CD1c-positive myeloid dendritic cell (primary cell): ENCODE data around the gene GTF2I.
"Not testable (repeated sequence)": the region's sequence is repeated elsewhere in the genome, so short reads cannot be mapped to it uniquely, and the experiment has no call there.

Source experiments
- DNase-seq: peaks from one replicate; pipeline ENCODE4 v3.0.0-alpha.2; 2016; ENCODE audit errors: extremely low spot score

GTF2I gene

GRCh38 chr7:74713567-74713966 lies 56.0 kb downstream of the GTF2I start:
- DNase-seq: no peak

GRCh38 chr7:74717889-74718288 lies 60.4 kb downstream of the GTF2I start:
- no peak for DNase-seq

GRCh38 chr7:74718336-74718735 lies 60.8 kb downstream of the GTF2I start:
- DNase-seq: no peak

GRCh38 chr7:74722153-74722552 lies 64.6 kb downstream of the GTF2I start:
- DNase-seq: no peak

- no peak for DNase-seq
Measured at GRCh38 chr7:74725840-74726239, 68.3 kb downstream of the GTF2I start.

GRCh38 chr7:74726309-74727101 lies 69.0 kb downstream of the GTF2I start:
- no peak for DNase-seq

GRCh38 chr7:74728686-74729085 lies 71.2 kb downstream of the GTF2I start:
- not testable (repeated sequence) for DNase-seq

- not testable (repeated sequence) for DNase-seq
Measured at GRCh38 chr7:74730186-74730585, 72.7 kb downstream of the GTF2I start.

GRCh38 chr7:74739974-74740703 lies 82.6 kb downstream of the GTF2I start:
- DNase-seq: not testable (repeated sequence)

- not testable (repeated sequence) for DNase-seq
Measured at GRCh38 chr7:74743936-74744557, 86.5 kb downstream of the GTF2I start.

GRCh38 chr7:74753921-74754482 lies 96.5 kb downstream of the GTF2I start:
- DNase-seq: not testable (repeated sequence)

GRCh38 chr7:74756673-74757072 lies 99.2 kb downstream of the GTF2I start:
- DNase-seq: not testable (repeated sequence)

GRCh38 chr7:74758268-74758667 lies 100.8 kb downstream of the GTF2I start:
- DNase-seq: not testable (repeated sequence)

- not testable (repeated sequence) for DNase-seq
Measured at GRCh38 chr7:74758982-74759381, 101.5 kb downstream of the GTF2I start.

GRCh38 chr7:74765205-74765918 lies 107.8 kb downstream of the GTF2I start:
- DNase-seq: not testable (repeated sequence)

- not testable (repeated sequence) for DNase-seq
Measured at GRCh38 chr7:74766509-74766908, 109.0 kb downstream of the GTF2I start.

- DNase-seq: not testable (repeated sequence)
Measured at GRCh38 chr7:74766991-74767390, 109.5 kb downstream of the GTF2I start.

- not testable (repeated sequence) for DNase-seq
Measured at GRCh38 chr7:74770062-74770461, 112.5 kb downstream of the GTF2I start.

- peak; percentile 0 for DNase-seq
Measured at GRCh38 chr7:74772093-74772492, 114.6 kb downstream of the GTF2I start.

GRCh38 chr7:74773760-74774750 lies 116.5 kb downstream of the GTF2I start, which contains the start of gene NCF1:
Gene NCF1 (plus strand): TSS chr7:74774011. CDS start chr7:74774032, 21 bp downstream.
- DNase-seq: not testable (repeated sequence)
